NCI-H446 treated with DMSO at 0.1 percent for 48 hours (cell line): ENCODE measurements around the gene CTDSP2.
"Not testable (repeated sequence)": the region's sequence is repeated elsewhere in the genome, so short reads cannot be mapped to it uniquely, and the experiment has no call there.

Experiments used
- DNase-seq: peaks from one replicate; lab custom pipeline; 2025; lab: John Stamatoyannopoulos, UW

CTDSP2 gene

GRCh38 chr12:57781801-57782200, 64.7 kb downstream of the CTDSP2 start:
- DNase-seq, result no peak

DNA sequence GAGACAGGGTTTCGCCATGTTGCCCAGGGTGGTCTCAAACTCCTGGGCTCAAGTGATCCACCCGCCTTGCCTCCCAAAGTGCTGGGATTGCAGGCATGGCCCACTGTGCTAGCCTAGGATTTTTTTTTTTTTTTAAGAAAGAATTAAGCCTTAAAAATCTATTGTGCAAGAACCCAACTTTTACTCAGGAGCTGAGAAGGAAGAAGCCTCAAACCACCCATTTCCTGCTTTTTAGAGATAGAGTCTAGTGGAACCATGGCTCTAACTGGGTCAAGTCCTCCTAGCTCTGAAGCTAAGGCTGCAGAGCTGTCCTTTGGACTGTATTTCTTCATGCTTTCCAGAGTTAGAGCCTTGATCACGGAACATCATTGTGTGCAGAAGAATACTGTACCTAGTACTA, 65.3 kb downstream of the CTDSP2 start:
- no peak for DNase-seq

GRCh38 chr12:57780284-57780897, 66.1 kb downstream of the CTDSP2 start:
- DNase-seq, result no peak

DNA sequence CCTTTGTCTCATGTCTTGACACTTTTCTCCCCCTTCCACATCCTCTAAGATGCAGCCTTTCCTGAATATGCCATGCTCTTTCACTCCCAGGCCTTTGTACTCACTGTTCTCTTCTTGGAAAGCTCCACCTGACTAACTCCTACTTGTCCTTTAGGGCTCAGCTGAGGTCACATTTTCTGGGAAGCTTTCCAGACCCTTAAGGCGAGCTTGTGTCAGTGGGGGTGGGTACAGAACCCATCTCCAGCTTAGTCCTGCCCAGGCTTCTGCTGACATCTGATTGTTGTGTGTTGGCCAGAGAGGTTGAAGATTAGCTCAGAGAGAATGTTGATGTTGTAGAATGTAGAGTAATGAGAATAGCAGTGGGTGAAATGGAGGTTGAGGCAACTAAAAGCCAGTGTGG, 66.8 kb downstream of the CTDSP2 start:
- no peak for DNase-seq

GRCh38 chr12:57777911-57778310, 68.6 kb downstream of the CTDSP2 start:
- DNase-seq, result no peak

GRCh38 chr12:57777367-57777766, 69.2 kb downstream of the CTDSP2 start:
- DNase-seq, result no peak

GRCh38 chr12:57776247-57776587, 70.3 kb downstream of the CTDSP2 start:
- DNase-seq, result no peak

DNA sequence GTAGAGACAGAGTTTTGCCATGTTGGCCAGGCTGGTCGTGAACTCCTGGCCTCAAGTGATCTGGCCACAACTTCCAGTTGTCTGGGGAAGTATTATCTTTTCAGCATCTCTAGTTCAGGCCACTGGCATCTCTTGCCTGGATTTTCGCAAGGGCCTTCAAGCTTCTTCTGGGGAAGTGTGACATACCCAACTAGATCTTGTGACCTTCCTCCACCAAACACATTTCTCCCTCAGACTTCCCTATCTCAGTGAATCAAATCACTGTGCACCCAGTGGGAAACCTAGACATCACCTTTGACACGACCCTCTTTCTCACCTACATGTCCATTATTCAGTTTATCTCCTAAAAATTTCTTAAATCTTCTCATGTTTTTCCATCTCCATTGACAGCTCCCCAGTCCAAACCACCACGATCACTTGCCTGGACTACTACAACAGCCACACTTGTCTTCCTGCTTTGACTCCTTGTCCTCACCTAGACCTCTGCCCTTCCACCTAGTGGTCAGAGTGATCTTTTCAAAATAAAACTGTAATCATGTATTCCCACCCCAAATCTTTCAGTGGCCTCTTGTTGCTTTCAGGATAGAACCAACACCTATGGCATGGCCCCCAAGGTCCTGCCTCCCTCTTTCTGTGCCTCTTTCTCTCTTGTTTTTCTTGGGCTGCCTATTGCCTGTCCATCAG, 70.8 kb downstream of the CTDSP2 start:
- DNase-seq, result no peak

DNA sequence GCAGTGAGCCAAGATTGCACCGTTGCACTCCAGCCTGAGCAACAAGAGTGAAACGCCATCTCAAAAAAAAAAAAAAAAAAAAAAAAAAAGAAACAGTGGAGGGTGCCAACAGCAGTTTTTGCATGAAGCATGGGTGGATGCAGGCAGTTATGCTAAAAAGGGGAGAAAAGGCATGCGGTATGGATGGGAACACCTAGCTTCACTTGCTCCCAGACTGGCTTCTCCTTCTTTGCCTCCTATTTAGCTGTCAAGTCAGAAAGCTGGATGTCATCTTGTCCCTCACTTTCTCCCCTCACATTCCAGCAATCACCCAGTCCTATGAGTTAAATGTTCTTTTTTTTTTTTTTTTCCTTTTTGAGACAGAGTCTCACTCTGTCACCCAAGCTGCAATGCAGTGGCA, 71.5 kb downstream of the CTDSP2 start:
- DNase-seq, result no peak

DNA sequence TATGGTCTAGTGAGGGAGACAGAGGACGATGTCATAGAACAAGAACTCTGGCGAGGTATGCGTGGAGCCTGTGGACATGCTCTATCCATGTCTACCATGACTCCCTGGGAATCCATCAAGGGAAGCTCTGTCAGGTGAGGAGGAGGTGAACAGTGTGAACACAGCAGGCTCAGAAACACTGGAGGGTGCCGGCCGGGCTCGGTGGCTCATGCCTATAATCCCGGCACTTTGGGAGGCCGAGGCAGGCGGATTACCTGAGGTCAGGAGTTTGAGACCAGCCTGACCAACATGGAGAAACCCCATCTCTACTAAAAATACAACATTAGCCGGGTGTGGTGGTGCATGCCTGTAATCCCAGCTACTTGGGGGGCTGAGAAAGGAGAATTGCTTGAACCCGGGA, 71.9 kb downstream of the CTDSP2 start:
- DNase-seq, result not testable (repeated sequence)

- DNase-seq, result peak; percentile 52
These were observed 73.9 kb downstream of the CTDSP2 start, which contains the start of gene EEF1AKMT3 for GRCh38 chr12:57772429-57773322. Gene EEF1AKMT3 (plus strand): TSS chr12:57772614. CDS start chr12:57772725, 111 bp downstream.

- peak; percentile 94 for DNase-seq
These were observed 74.6 kb downstream of the CTDSP2 start, which contains the start of gene METTL1 for GRCh38 chr12:57771873-57772428. Gene METTL1 (minus strand): TSS chr12:57772105. CDS start chr12:57772083, 22 bp downstream.

- DNase-seq, result peak; percentile 87
These were observed 75.2 kb downstream of the CTDSP2 start for GRCh38 chr12:57771236-57771872.

- DNase-seq, result no peak
These were observed 75.8 kb downstream of the CTDSP2 start for GRCh38 chr12:57770734-57771133.
